Thymus (tissue), 11 donors: Measurements from ENCODE around the gene AOX1. TPM values are rescaled to one million over a fixed set of nuclear protein-coding genes. Genes with fewer than 3 reads are reported as not detected.

Experiments
- DNase-seq, 9 donors: peaks; one replicate each; pipeline ENCODE4 v3.0.0-alpha.2; 2013; ENCODE audit warnings: low spot score in 9 of 9, low read depth in 6 of 9, missing footprints in 1 of 9
- H3K27ac ChIP-seq, 2 donors: one replicate each; pipeline ENCODE4 v1.5.1; 2013; ENCODE audit warnings: control low read depth in 1 of 2, low read depth in 1 of 2, low read length in 1 of 2, mild to moderate bottlenecking in 1 of 2, moderate library complexity in 1 of 2
- H3K27me3 ChIP-seq, 2 donors: one replicate each; pipeline ENCODE4 v1.5.1; 2013; ENCODE audit warnings: low read length in 1 of 2; ENCODE audit not compliant: control insufficient read depth in 2 of 2, insufficient read depth in 1 of 2
- H3K36me3 ChIP-seq, 2 donors: one replicate each; pipeline ENCODE4 v1.5.1; 2013; ENCODE audit warnings: low read length in 1 of 2, mild to moderate bottlenecking in 1 of 2, moderate library complexity in 1 of 2; ENCODE audit not compliant: control insufficient read depth in 2 of 2, insufficient read depth in 2 of 2
- H3K4me1 ChIP-seq, 2 donors: one replicate each; pipeline ENCODE4 v1.5.1; 2013; ENCODE audit warnings: low read length in 2 of 2; ENCODE audit not compliant: control insufficient read depth in 2 of 2, insufficient read depth in 2 of 2
- H3K4me3 ChIP-seq, 2 donors: one replicate each; pipeline ENCODE4 v1.5.1; 2013; ENCODE audit warnings: low read length in 2 of 2, control low read depth in 1 of 2, mild to moderate bottlenecking in 1 of 2
- H3K9me3 ChIP-seq, 2 donors: one replicate each; pipeline ENCODE4 v1.5.1; 2013; ENCODE audit warnings: low read length in 1 of 2, mild to moderate bottlenecking in 1 of 2; ENCODE audit not compliant: control insufficient read depth in 2 of 2, insufficient read depth in 1 of 2
- WGBS: extraction: QIAGEN DNeasy Blood & Tissue Kit; methylation state at CpG from one replicate; pipeline ENCODE4 v1.1.7; 2013; 5-methylcytosine and 5-hydroxymethylcytosine counted together
- polyA plus RNA-seq: library from polyadenylated mRNA; stranded (reverse); fragments of 200-250 nt; gene quantifications from one replicate; pipeline ENCODE4 v1.2.3, GENCODE V29; 2013
- total RNA-seq: library from RNA; stranded (reverse); fragments of 120-200 nt; gene quantifications from one replicate; pipeline ENCODE4 v1.2.4, GENCODE V29; 2013
- donor health status: healthy.

The AOX1 gene
- total and polyA plus RNA-seq, 2 donors, result 0.42 to 10.7 TPM

GRCh38 chr2:200585340-200585729, 479 bp upstream of the AOX1 start:
- Histone ChIP-seq H3K27ac (no peak overlapping the region), H3K27me3 (peaks cover 0 to 12% of the 10 kb centered on the region in 2 donors), H3K4me3 (peak overlapping the region; percentile 43 to 60), H3K36me3 (peaks cover 3 to 5% of the 10 kb centered on the region in 2 donors), H3K4me1 (peaks cover 3 to 11% of the 10 kb centered on the region in 2 donors), H3K9me3 (no peaks in the 10 kb centered on the region)
- peak in 1 of 9 donors; percentile 3 for DNase-seq
- 29% methylated on average over 2 of the region's 2 CpGs for WGBS

- 79% methylated on average over 9 of the region's 9 CpGs for WGBS
- Histone ChIP-seq H3K27me3 (peaks cover 0 to 12% of the 10 kb centered on the region in 2 donors), H3K27ac (no peak overlapping the region), H3K4me1 (peaks cover 3 to 11% of the 10 kb centered on the region in 2 donors), H3K9me3 (no peaks in the 10 kb centered on the region), H3K36me3 (peaks cover 0 to 5% of the 10 kb centered on the region in 2 donors), H3K4me3 (no peak overlapping the region)
- no peak for DNase-seq
Observed at GRCh38 chr2:200586644-200586975, 796 bp downstream of the AOX1 start.

GRCh38 chr2:200587007-200587616, 1.3 kb downstream of the AOX1 start:
- 95% methylated on average over 9 of the region's 9 CpGs for WGBS
- Histone ChIP-seq H3K27ac (no peak overlapping the region), H3K9me3 (no peaks in the 10 kb centered on the region), H3K36me3 (peaks cover 0 to 5% of the 10 kb centered on the region in 2 donors), H3K27me3 (peaks cover 0 to 12% of the 10 kb centered on the region in 2 donors), H3K4me3 (no peak overlapping the region), H3K4me1 (peaks cover 3 to 11% of the 10 kb centered on the region in 2 donors)
- no peak for DNase-seq

GRCh38 chr2:200588076-200588678, 2.4 kb downstream of the AOX1 start:
- Histone ChIP-seq H3K27ac (no peak overlapping the region), H3K36me3 (peaks cover 0 to 5% of the 10 kb centered on the region in 2 donors), H3K9me3 (no peaks in the 10 kb centered on the region), H3K4me3 (no peak overlapping the region), H3K4me1 (peaks cover 3 to 11% of the 10 kb centered on the region in 2 donors), H3K27me3 (peaks cover 0 to 12% of the 10 kb centered on the region in 2 donors)
- DNase-seq, result no peak
- WGBS, result 96% methylated on average over 4 of the region's 4 CpGs

GRCh38 chr2:200590090-200590489, 4.3 kb downstream of the AOX1 start:
- DNase-seq, result no peak
- Histone ChIP-seq H3K27me3 (peaks cover 0 to 12% of the 10 kb centered on the region in 2 donors), H3K4me3 (no peak overlapping the region), H3K36me3 (no peaks in the 10 kb centered on the region), H3K27ac (no peak overlapping the region), H3K4me1 (peaks cover 0 to 11% of the 10 kb centered on the region in 2 donors), H3K9me3 (no peaks in the 10 kb centered on the region)

GRCh38 chr2:200591308-200591707, 5.5 kb downstream of the AOX1 start:
- Histone ChIP-seq H3K9me3 (no peaks in the 10 kb centered on the region), H3K27me3 (peaks cover 0 to 4% of the 10 kb centered on the region in 2 donors), H3K4me1 (peaks cover 0 to 1% of the 10 kb centered on the region in 2 donors), H3K36me3 (no peaks in the 10 kb centered on the region), H3K27ac (no peak overlapping the region), H3K4me3 (no peak overlapping the region)
- DNase-seq, result no peak
- 95% methylated on average over 5 of the region's 5 CpGs for WGBS

GRCh38 chr2:200592406-200593075, 6.7 kb downstream of the AOX1 start:
- no peaks in the 10 kb centered on the region for H3K4me1 ChIP-seq
- peak in 3 of 9 donors; percentile 13 to 48 (median 31) for DNase-seq
- no peaks in the 10 kb centered on the region for H3K9me3 ChIP-seq
- no peaks in the 10 kb centered on the region for H3K36me3 ChIP-seq
- H3K4me3 ChIP-seq, result no peak overlapping the region
- no peak overlapping the region for H3K27ac ChIP-seq
- 93% methylated on average over 1 of the region's 1 CpG for WGBS
- H3K27me3 ChIP-seq, result no peaks in the 10 kb centered on the region

GRCh38 chr2:200593905-200594304, 8.1 kb downstream of the AOX1 start:
- 85% methylated on average over 1 of the region's 1 CpG for WGBS
- H3K4me1 ChIP-seq, result no peaks in the 10 kb centered on the region
- no peak for DNase-seq
- H3K27me3 ChIP-seq, result no peaks in the 10 kb centered on the region
- no peaks in the 10 kb centered on the region for H3K9me3 ChIP-seq
- no peak overlapping the region for H3K4me3 ChIP-seq
- no peak overlapping the region for H3K27ac ChIP-seq
- H3K36me3 ChIP-seq, result no peaks in the 10 kb centered on the region

- Histone ChIP-seq H3K9me3 (no peaks in the 10 kb centered on the region), H3K4me3 (no peak overlapping the region), H3K4me1 (no peaks in the 10 kb centered on the region), H3K27ac (no peak overlapping the region), H3K36me3 (no peaks in the 10 kb centered on the region), H3K27me3 (no peaks in the 10 kb centered on the region)
- WGBS, result 84% methylated on average over 3 of the region's 3 CpGs
- no peak for DNase-seq
Observed at GRCh38 chr2:200595913-200596312, 10.1 kb downstream of the AOX1 start.
